DMS153 treated with DMSO at 0.1 percent for 48 hours (cell line): ENCODE measurements around the gene MEA1.
A peak's percentile ranks its signal among the peaks of the same experiment; 100 is the strongest.
"Not testable (repeated sequence)": the region's sequence is repeated elsewhere in the genome, so short reads cannot be mapped to it uniquely, and the experiment has no call there.

Source experiments
- DNase-seq: peaks from one replicate; lab custom pipeline; 2025; ENCODE audit not compliant: unreplicated experiment; lab: John Stamatoyannopoulos, UW

The MEA1 gene

DNA sequence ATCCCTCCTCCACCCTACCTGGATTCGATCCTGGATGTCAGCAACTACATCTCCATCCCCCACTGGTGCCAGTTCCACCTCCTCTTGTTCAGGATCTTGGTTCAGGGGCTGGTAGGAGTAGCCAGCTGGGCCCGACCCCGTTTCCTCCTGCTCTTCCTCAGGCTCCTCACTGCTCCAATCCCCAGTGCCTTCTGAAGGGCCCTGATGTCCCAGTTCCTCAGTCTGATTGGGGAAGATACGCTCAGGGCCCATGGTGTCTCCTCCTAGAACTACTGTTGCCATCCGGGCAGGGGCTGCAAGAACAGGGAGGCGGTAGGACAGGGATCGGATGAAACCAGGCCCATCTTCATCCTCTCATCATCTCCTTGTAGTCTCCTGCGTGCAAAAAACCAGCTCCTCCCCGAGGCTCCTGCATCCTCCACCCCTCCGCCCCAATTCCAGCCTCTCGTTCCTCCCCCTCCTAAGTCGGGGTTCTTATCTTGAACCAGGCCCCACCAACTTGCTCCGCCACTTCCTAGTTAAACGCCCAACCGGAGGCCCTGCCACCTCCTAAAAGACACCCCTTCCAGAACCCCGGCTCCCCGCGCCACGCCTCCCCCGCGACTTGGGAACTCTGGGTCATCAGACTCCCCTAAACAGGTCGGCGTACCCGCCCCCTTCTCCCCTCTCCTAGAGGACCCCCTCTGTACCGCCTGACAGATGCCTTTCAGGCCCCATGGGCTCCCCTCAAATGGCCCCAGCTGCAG lies 476 bp downstream of the MEA1 start:
- DNase-seq = no peak

DNA sequence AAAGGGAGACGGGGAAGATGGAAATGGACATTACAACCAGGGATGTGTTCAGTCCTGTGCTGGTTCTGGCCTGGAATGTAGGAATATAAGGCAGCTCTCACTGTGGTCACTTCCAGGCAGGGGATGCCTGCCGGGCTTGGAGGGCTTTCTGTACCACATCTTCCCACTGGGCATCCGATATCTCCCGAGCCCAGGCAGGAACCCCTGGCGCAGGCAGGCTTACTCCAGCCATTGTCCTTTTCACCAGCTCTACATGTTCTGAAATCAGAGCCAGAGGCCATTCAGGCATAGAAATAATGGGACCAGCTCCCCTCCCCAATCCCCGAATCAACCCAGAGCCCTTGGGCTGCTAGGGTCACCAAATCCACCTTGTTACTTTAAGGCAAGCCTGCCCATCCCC lies 1.4 kb downstream of the MEA1 start:
- DNase-seq = no peak

- no peak for DNase-seq
Measured at GRCh38 chr6:43011207-43011606, 2.5 kb downstream of the MEA1 start.

- DNase-seq = peak; percentile 18
Measured at GRCh38 chr6:43009124-43009523, 4.6 kb downstream of the MEA1 start.

- no peak for DNase-seq
Measured at GRCh38 chr6:43007126-43007525, 6.6 kb downstream of the MEA1 start.

- DNase-seq = no peak
Measured at GRCh38 chr6:43006251-43006650, 7.5 kb downstream of the MEA1 start.

- no peak for DNase-seq
Measured at GRCh38 chr6:43005844-43006243, 7.9 kb downstream of the MEA1 start.

- no peak for DNase-seq
Measured at GRCh38 chr6:43001843-43002242, 11.9 kb downstream of the MEA1 start.

- not testable (repeated sequence) for DNase-seq
Measured at GRCh38 chr6:42998205-42998604, 15.5 kb downstream of the MEA1 start.

- no peak for DNase-seq
Measured at GRCh38 chr6:42996513-42996912, 17.2 kb downstream of the MEA1 start.

GRCh38 chr6:42993445-42993844 lies 20.3 kb downstream of the MEA1 start:
- DNase-seq = no peak

- DNase-seq = no peak
Measured at GRCh38 chr6:42989923-42990322, 23.8 kb downstream of the MEA1 start.

DNA sequence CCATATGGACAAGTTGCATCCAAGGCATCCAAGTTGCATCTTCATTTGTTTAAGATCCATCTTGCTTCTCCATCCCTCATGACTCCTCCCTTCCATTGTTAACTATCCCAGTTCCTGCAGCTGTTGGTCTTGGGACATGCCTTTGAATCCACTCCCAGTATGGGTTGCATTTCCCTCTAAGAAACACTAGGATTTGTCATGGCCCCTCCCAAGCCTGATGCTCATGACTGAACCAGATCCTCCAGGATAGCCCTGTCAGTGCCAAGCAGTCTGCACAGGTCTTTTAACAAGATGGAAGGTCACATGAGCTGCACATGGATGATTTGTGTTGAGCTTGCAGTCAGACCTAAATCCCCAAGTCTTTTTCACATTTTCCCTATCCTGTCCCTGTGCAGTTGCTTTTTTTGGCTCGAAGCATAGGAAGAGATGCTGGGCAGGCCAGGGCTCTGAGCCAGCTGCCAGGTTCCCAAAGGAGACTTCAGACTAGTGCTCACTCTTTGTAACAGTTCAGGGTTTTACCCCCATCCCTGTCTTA lies 25.2 kb downstream of the MEA1 start:
- DNase-seq = no peak

GRCh38 chr6:42987533-42988451 lies 26.0 kb downstream of the MEA1 start:
- no peak for DNase-seq

GRCh38 chr6:42984924-42985475 lies 28.7 kb downstream of the MEA1 start:
- DNase-seq = no peak

DNA sequence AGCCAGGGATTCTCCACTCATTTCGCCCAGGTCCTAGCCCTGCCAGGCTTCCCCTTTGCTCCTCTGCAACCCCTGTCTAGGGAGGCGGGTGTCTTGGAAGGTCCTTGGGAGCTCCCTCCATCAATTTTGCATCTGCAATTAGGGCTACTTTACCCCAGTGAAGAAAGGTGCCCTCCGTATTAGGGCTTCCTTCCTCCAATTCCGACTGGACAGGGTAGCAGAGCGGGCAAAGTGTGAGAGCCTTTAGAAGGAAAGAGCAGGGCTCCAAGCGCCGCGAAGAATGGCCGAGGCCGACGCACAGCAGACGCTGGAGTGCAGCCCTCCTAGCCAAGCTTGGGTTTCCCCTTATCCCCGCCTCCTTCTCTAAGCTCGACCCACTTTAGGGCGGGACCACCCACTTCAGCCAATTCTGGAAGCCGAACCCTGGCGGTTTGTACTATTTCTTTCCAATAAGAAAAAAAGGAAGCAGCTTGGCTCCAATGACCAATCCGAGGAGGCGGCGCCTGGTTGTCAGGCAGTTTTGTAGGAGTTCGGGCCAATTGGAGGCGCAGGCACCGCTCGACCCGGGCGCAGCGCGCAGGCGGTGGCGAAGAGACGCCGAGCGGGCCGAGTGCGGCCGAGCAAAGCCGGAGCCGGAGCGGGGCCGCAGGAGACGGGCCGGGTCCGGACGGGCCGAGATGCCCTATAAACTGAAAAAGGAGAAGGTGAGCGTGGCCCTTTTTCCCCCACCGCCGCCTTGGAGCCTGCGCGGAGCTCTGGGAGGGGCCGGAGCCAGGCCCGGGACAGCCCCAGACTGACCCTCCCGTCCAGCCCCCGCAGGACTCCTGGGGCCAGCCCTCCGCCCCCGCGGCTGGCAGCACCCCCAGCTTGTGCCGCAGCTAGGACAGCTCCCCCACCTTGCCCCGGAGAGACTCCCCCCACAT lies 29.5 kb downstream of the MEA1 start, which contains the start of gene PPP2R5D:
Gene PPP2R5D (plus strand): TSS at position 570 of the 923 bp plus-strand sequence. CDS start 108 bp downstream, at position 678.
- DNase-seq = peak; percentile 98

DNA sequence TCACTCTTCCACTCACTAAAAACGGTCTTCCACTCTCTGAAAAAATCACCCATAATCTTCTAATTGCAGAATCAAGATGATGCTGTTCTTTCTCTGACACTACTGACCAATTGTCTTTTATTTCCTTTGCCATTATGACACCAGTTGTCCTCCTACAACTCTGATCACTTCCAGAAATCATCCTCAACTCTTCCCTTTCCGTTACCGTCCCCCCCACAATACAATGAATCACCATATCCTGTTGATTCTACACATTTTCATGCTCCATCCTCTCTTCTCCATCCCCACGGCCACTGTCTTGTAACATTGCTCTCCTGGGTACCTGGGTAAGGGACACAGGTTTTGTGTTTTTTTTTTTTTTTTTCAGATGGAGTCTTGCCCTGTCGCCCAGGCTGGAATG lies 31.9 kb downstream of the MEA1 start:
- no peak for DNase-seq

- DNase-seq = no peak
Measured at GRCh38 chr6:42979523-42980177, 34.1 kb downstream of the MEA1 start.

GRCh38 chr6:42978839-42979522 lies 34.8 kb downstream of the MEA1 start, which contains the start of gene PEX6:
PEX6 (minus strand) TSS chr6:42979181; CDS start chr6:42979150, 31 bp downstream.
- DNase-seq = peak; percentile 56
